Pancreas (tissue), 10 donors: ENCODE results near the gene METTL16. TPM values are rescaled to one million over a fixed set of nuclear protein-coding genes. Genes with fewer than 3 reads are reported as not detected.
"Not testable (repeated sequence)": the region's sequence is repeated elsewhere in the genome, so short reads cannot be mapped to it uniquely, and the experiment has no call there.

Experiments
- ATAC-seq, 4 donors: fragments of 200-7000 bp; cut with Tn5 transposase; one replicate each; pipeline versions ENCODE4 v1.8.0 to v1.9.1; 2020; ENCODE audit warnings: mild to moderate bottlenecking in 4 of 4, moderate library complexity in 4 of 4
- DNase-seq, 6 donors: peaks; one replicate each; pipeline ENCODE4 v3.0.0-alpha.2; 2020
- FAIRE-seq: peaks from 2 replicates; lab custom pipeline; 2012; peaks lifted over from hg19 to GRCh38; lab: Jason Lieb, UNC
- H3K27ac ChIP-seq, 4 donors: fragments of 200-600 bp; sonication (generic); 1 replicate in 3 of 4; 2 replicates in 1 of 4; pipeline versions ENCODE4 v1.5.0 to v1.8.0; 2020
- H3K27me3 ChIP-seq, 4 donors: fragments of 200-600 bp; one replicate each; pipeline ENCODE4 v1.8.0; 2021
- H3K36me3 ChIP-seq, 3 donors: fragments of 200-600 bp; sonication (generic) in 1 of 3; one replicate each; pipeline versions ENCODE4 v1.5.0 to v1.8.0; 2020 to 2021
- H3K4me1 ChIP-seq, 3 donors: fragments of 200-600 bp; one replicate each; pipeline ENCODE4 v1.8.0; 2021
- H3K4me3 ChIP-seq, 4 donors: fragments of 200-600 bp; sonication (generic) in 2 of 4; one replicate each; pipeline versions ENCODE4 v1.5.0 to v1.8.0; 2020 to 2021
- H3K9me3 ChIP-seq, 4 donors: fragments of 200-600 bp; one replicate each; pipeline ENCODE4 v1.8.0; 2021
- WGBS, 2 donors: extraction: QIAGEN DNeasy Blood & Tissue Kit; methylation state at CpG; one replicate each; pipeline ENCODE4 v1.1.7; 2013; 5-methylcytosine and 5-hydroxymethylcytosine counted together
- intact Hi-C, 3 donors: fragments of 100-400 bp; cut with DNase I; formaldehyde crosslinking; loops; one replicate each; pipeline versions ENCODE4 v1.11.1 to v1.14.2; 2022
- polyA plus RNA-seq, 2 donors: library from polyadenylated mRNA; stranded (reverse); fragments of 200-250 nt; gene quantifications; one replicate each; pipeline ENCODE4 v1.2.3, GENCODE V29; 2013
- total RNA-seq, 6 donors: library from RNA; stranded (reverse); fragmentation: NEBNext Ultra II Directional in 4 of 6; extraction: Animal tissue kit (Norgen Biotek cat#: 25700) in 4 of 6; gene quantifications; one replicate each; pipeline versions ENCODE4 v1.2.1 to v1.2.4, GENCODE V29; 2021 to 2023
- TF ChIP-seq, protein P1 (sequence below), 4 donors: fragments of 200-600 bp; sonication (generic) in 3 of 4; IDR thresholded peaks; one replicate each; pipeline versions ENCODE4 v1.5.0 to v1.8.0; 2021; ENCODE audit warnings: antibody characterized with exemption in 4 of 4
- donor health status: healthy with polysubstance abuse.
- donor health status: DM: no; HTN: no; CAD: no; lungs with moderate emphysema.
- donor health status: DM: no; HTN: no; CAD: no.
- donor health status: control.
- donor health status: control.
- donor health status: Bipolar disorder and iron deficiency.
- donor health status: DM: yes; HTN: yes; CAD: no.
- donor health status: DM: no; HTN: no; CAD: no.
- donor health status: DM: no; HTN: no; CAD: no.
- donor health status: DM: yes; HTN: yes; CAD: no.

Gene METTL16
- total and polyA plus RNA-seq, 8 donors: 9.2 to 19.6 (median 14.4) TPM

GRCh38 chr17:2517539-2517938 is 5.9 kb upstream of the METTL16 start:
- no peak overlapping the region for H3K4me3 ChIP-seq
- no peaks in the 10 kb centered on the region for H3K36me3 ChIP-seq
- no peaks in the 10 kb centered on the region for H3K27me3 ChIP-seq
- 91 to 93% methylated on average over 5 of the region's 5 CpGs for WGBS, 2 donors
- no peaks in the 10 kb centered on the region for H3K9me3 ChIP-seq
- TF ChIP-seq, protein P1, sequence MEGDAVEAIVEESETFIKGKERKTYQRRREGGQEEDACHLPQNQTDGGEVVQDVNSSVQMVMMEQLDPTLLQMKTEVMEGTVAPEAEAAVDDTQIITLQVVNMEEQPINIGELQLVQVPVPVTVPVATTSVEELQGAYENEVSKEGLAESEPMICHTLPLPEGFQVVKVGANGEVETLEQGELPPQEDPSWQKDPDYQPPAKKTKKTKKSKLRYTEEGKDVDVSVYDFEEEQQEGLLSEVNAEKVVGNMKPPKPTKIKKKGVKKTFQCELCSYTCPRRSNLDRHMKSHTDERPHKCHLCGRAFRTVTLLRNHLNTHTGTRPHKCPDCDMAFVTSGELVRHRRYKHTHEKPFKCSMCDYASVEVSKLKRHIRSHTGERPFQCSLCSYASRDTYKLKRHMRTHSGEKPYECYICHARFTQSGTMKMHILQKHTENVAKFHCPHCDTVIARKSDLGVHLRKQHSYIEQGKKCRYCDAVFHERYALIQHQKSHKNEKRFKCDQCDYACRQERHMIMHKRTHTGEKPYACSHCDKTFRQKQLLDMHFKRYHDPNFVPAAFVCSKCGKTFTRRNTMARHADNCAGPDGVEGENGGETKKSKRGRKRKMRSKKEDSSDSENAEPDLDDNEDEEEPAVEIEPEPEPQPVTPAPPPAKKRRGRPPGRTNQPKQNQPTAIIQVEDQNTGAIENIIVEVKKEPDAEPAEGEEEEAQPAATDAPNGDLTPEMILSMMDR (IDR thresholded peaks at IDR 0.05): no peak
- H3K27ac ChIP-seq: no peak overlapping the region
- FAIRE-seq (no peak), ATAC-seq (no peak), DNase-seq (no peak)
- H3K4me1 ChIP-seq: no peaks in the 10 kb centered on the region
- intact Hi-C loops: no loop called here

GRCh38 chr17:2511138-2511461 is 588 bp downstream of the METTL16 start:
- FAIRE-seq: no peak
- peaks cover 7 to 12% (median 11%) of the 10 kb centered on the region in 3 donors for H3K4me1 ChIP-seq
- intact Hi-C loops: no loop called here
- TF ChIP-seq, protein P1 (IDR thresholded peaks at IDR 0.05): no peak
- peak overlapping the region; percentile 67 to 90 (median 81) for H3K27ac ChIP-seq
- no peaks in the 10 kb centered on the region for H3K27me3 ChIP-seq
- DNase-seq: no peak
- no peaks in the 10 kb centered on the region for H3K9me3 ChIP-seq
- peak in 3 of 4 donors; percentile 1 to 9 (median 4) for ATAC-seq
- H3K4me3 ChIP-seq: peak overlapping the region; percentile 41 to 73 (median 58)
- H3K36me3 ChIP-seq: no peaks in the 10 kb centered on the region
- WGBS, 2 donors: 1% methylated on average over 5 of the region's 5 CpGs

DNA sequence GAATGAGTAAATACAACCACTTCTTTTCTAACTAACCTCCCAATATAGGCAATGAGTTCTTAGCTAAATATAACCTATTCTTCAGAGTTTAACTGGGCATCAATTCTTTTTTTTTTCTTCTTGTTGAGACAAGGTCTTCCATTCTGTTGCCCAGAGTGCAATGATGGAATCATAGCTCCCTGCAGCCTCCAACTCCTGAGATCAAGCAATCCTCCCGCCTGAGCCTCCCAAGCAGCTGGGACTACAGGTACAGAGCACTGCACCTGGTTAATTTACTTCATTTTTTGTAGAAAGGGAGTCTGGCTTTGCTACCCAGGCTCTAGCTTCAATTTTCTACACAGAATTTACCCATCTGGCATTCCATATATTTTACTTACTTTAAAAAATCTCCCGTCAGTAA is 1.1 kb downstream of the METTL16 start:
- TF ChIP-seq, protein P1 (IDR thresholded peaks at IDR 0.05): no peak
- H3K27me3 ChIP-seq: no peaks in the 10 kb centered on the region
- intact Hi-C loops: no loop called here
- H3K9me3 ChIP-seq: no peaks in the 10 kb centered on the region
- no peak overlapping the region for H3K27ac ChIP-seq
- ATAC-seq (no peak), FAIRE-seq (no peak), DNase-seq (no peak)
- H3K36me3 ChIP-seq: no peaks in the 10 kb centered on the region
- H3K4me3 ChIP-seq: peak overlapping the region in 3 of 4 donors; percentile 41 to 73 (median 60)
- WGBS, 2 donors: 38 to 52% methylated on average over 2 of the region's 2 CpGs
- peaks cover 7 to 12% (median 11%) of the 10 kb centered on the region in 3 donors for H3K4me1 ChIP-seq

DNA sequence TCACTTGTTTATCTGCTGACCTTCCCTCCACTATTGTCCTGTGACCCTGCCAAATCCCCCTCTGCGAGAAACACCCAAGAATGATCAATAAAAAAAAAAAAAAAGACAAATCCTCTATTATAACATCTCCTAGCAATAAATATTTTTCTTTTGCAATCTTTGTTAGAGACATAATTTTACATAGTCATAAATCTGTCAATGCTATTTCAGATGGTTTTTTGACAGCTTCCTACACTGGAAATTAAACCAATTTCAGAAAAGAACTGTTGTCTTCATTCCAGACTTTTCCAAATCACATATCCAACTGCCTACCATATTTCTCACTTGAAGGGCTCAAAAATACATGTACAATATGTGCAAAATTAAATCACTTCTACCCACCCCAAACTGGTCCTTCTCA is 3.7 kb downstream of the METTL16 start:
- ATAC-seq: no peak
- Histone ChIP-seq H3K9me3 (no peaks in the 10 kb centered on the region), H3K27ac (no peak overlapping the region), H3K27me3 (no peaks in the 10 kb centered on the region), H3K4me3 (no peak overlapping the region), H3K4me1 (peaks cover 7 to 12% (median 11%) of the 10 kb centered on the region in 3 donors), H3K36me3 (no peaks in the 10 kb centered on the region)
- intact Hi-C loops: no loop called here
- 0 to 13% methylated on average over 1 of the region's 1 CpG for WGBS, 2 donors
- FAIRE-seq: no peak
- TF ChIP-seq, protein P1 (IDR thresholded peaks at IDR 0.05): no peak
- no peak for DNase-seq

DNA sequence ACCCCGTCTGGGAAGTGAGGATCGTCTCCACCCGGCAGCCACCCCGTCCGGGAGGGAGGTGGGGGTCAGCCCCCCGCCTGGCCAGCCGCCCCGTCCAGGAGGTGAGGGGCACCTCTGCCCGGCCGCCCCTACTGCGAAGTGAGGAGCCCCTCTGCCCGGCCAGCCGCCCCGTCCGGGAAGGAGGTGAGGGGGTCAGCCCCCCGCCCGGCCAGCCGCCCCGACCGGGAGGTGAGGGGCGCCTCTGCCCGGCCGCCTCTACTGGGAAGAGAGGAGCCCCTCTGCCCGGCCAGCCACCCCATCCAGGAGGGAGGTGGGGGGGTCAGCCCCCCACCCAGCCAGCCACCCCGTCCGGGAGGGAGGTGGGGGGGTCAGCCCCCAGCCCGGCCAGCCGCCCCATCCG is 4.7 kb downstream of the METTL16 start:
- H3K9me3 ChIP-seq, H3K36me3 ChIP-seq, ATAC-seq, H3K27me3 ChIP-seq, H3K27ac ChIP-seq, H3K4me3 ChIP-seq, FAIRE-seq, intact Hi-C loops: not testable (repeated sequence)
- 92 to 98% methylated on average over 18 to 29 of the region's 29 CpGs for WGBS, 2 donors
- DNase-seq: peak in 1 of 6 donors; percentile 66
- H3K4me1 ChIP-seq: peaks cover 7 to 12% (median 11%) of the 10 kb centered on the region in 3 donors
